Activated CD8-positive, alpha-beta T cell treated with anti-CD3 and anti-CD28 coated beads for 36 hours (primary cell): ENCODE data around the gene CD109. TPM values are rescaled to one million over a fixed set of nuclear protein-coding genes. Genes with fewer than 3 reads are reported as not detected.

ENCODE experiments used
- ATAC-seq: fragments of 200-7000 bp; cut with Tn5 transposase; one replicate; pipeline ENCODE4 v1.10.0; 2021; ENCODE audit warnings: mild to moderate bottlenecking, moderate library complexity
- CTCF ChIA-PET: fragments of 350-600 bp; sonication (Branson Sonifier 250); formaldehyde crosslinking; loops from one replicate; lab custom pipeline; 2021; ENCODE audit warnings: antibody characterized with exemption; lab: Charles Lee
- POLR2A ChIA-PET: fragments of 350-600 bp; sonication (Branson Sonifier 250); formaldehyde crosslinking; loops from one replicate; lab custom pipeline; 2021; ENCODE audit warnings: antibody characterized with exemption; lab: Charles Lee
- DNase-seq: peaks from one replicate; pipeline ENCODE4 v3.0.0-alpha.2; 2020
- H3K27ac Mint-ChIP-seq: one replicate; pipeline ENCODE4 v1.8.0; 2021; ENCODE audit warnings: mild to moderate bottlenecking, mixed read lengths
- H3K27me3 Mint-ChIP-seq: one replicate; pipeline ENCODE4 v1.8.0; 2021; ENCODE audit warnings: mixed read lengths
- H3K36me3 Mint-ChIP-seq: one replicate; pipeline ENCODE4 v1.8.0; 2021; ENCODE audit warnings: low read depth, mixed read lengths
- H3K4me1 Mint-ChIP-seq: one replicate; pipeline ENCODE4 v1.8.0; 2021; ENCODE audit warnings: low read depth, mixed read lengths
- H3K4me3 Mint-ChIP-seq: one replicate; pipeline ENCODE4 v1.8.0; 2021; ENCODE audit warnings: mild to moderate bottlenecking, moderate library complexity, mixed read lengths
- H3K9me3 Mint-ChIP-seq: one replicate; pipeline ENCODE4 v1.8.0; 2021; ENCODE audit warnings: mixed read lengths
- intact Hi-C: fragments of 100-400 bp; cut with micrococcal nuclease; formaldehyde crosslinking; loops from one replicate; pipeline ENCODE4 v1.10.0; 2022
- total RNA-seq, 2 experiments: library from RNA; stranded (reverse); gene quantifications; one replicate each; pipeline ENCODE4 v1.2.3, GENCODE V29; 2021
- TF ChIP-seq, protein P1 (sequence below): fragments of 200-600 bp; IDR thresholded peaks from one replicate; pipeline ENCODE4 v1.8.0; 2022; ENCODE audit warnings: antibody characterized with exemption, mild to moderate bottlenecking

Gene CD109
- total RNA-seq, 2 experiments from 2014 or later, result 9.5 to 10.6 TPM

DNA sequence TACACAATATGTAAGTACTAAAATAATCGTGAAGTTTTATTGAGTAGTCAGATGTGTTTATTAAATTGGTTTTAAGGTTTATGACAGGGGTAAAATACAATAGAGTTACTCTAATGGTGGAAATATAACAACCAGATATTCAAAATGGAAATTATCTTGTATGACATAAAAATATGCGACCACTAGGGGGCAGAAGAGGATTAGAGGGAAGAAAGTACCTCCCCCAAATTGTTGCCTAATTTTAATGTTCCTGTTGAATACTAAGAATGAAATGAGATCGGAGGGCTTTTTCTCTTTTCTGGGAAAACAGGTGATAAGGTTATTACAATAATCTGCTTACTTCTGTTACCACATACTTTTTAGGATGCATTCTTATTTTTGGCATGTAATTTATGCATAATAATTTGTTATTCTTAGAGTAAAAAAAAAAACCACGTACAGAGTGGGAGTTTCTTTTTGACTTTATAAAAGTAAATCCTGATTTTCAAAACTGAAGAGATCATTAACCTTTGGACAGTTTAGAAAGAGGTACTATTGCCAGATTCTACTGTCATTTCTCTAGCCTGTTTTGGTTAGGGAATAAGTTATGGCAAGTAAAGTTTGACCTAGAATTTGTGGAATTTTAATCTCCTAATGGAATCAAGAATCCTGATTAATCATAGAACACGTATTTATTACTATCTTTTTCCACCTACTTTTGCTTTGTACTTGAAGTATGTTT, 159.2 kb downstream of the CD109 start:
- Mint-ChIP-seq H3K36me3 (no peaks in the 10 kb centered on the region), H3K27me3 (no peaks in the 10 kb centered on the region), H3K4me1 (peaks cover 2% of the 10 kb centered on the region), H3K9me3 (no peaks in the 10 kb centered on the region), H3K27ac (no peak overlapping the region), H3K4me3 (no peak overlapping the region)
- CTCF ChIA-PET, result interaction anchor here (1.0 to 4.8 kb wide), 11 partner anchors 51 to 1353 kb away, joined by 3 to 32 read pairs (median 4); no protein-coding TSS in a partner anchor
- ATAC-seq (peak; percentile 34), DNase-seq (peak; percentile 4)
- POLR2A ChIA-PET, result no interaction called here
- intact Hi-C loops, result loop anchor here (5.0 kb wide), 3 partner anchors 117 to 1352 kb away; partner anchors contain the start of gene COL12A1
- TF ChIP-seq, protein P1, sequence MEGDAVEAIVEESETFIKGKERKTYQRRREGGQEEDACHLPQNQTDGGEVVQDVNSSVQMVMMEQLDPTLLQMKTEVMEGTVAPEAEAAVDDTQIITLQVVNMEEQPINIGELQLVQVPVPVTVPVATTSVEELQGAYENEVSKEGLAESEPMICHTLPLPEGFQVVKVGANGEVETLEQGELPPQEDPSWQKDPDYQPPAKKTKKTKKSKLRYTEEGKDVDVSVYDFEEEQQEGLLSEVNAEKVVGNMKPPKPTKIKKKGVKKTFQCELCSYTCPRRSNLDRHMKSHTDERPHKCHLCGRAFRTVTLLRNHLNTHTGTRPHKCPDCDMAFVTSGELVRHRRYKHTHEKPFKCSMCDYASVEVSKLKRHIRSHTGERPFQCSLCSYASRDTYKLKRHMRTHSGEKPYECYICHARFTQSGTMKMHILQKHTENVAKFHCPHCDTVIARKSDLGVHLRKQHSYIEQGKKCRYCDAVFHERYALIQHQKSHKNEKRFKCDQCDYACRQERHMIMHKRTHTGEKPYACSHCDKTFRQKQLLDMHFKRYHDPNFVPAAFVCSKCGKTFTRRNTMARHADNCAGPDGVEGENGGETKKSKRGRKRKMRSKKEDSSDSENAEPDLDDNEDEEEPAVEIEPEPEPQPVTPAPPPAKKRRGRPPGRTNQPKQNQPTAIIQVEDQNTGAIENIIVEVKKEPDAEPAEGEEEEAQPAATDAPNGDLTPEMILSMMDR, result peak; percentile 89

DNA sequence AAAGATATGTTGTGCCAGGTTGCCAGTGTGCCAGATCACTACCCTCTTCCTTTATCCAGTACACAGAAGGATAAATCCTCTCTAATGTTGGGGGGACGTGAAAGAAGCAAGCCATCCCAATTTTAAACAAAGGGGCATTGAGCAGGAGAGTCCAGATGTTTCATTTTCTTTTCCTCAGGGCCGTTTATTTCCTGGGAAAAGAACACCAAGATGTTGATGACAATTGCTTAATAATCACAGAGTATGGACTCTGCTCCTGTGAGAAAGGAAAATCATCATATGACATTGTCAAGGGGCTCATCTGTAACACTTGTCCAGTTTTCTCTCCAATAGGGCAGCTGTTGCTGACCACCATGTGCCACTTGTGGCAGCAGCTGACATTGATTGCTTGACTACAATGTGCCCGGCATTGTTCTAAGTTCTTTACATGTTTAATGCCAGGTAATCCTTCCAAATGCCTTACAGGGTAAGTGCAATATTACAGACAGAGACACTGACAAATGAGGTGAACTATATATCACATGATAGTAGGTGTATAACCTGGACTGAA, 161.4 kb downstream of the CD109 start:
- ChIA-PET POLR2A (no interaction called here), CTCF (interaction anchor here (1.5 to 4.8 kb wide), 3 partner anchors 234 to 1351 kb away, joined by 7 to 32 read pairs (median 7); no protein-coding TSS in a partner anchor)
- no peaks in the 10 kb centered on the region for H3K36me3 Mint-ChIP-seq
- no peak overlapping the region for H3K27ac Mint-ChIP-seq
- H3K4me1 Mint-ChIP-seq, result peaks cover 2% of the 10 kb centered on the region
- intact Hi-C loops, result loop anchor here (5.0 kb wide), 2 partner anchors 115 to 1350 kb away; partner anchors contain the start of gene COL12A1
- ATAC-seq, result no peak
- TF ChIP-seq, protein P1, result no peak
- H3K9me3 Mint-ChIP-seq, result no peaks in the 10 kb centered on the region
- H3K4me3 Mint-ChIP-seq, result no peak overlapping the region
- no peaks in the 10 kb centered on the region for H3K27me3 Mint-ChIP-seq
- no peak for DNase-seq

DNA sequence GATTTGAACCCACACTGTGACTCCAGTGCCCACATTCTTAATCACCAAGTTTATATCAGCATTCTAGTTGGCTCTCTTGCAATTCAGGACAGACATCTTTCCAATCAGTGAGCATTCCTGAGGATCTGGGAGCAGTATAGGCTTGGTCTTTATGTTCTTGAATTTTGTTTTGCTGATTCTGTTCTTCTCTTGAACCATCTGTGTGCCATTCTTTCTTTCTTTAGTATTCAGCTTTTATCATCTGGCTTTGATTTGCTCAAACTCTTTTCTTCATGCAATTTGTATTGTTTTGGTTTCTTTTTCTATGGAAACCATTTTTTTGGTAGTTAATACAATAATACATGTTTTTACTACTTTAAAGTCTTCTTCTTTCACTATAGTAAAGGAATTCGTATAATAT, 162.4 kb downstream of the CD109 start:
- peaks cover 2% of the 10 kb centered on the region for H3K4me1 Mint-ChIP-seq
- H3K36me3 Mint-ChIP-seq, result no peaks in the 10 kb centered on the region
- H3K9me3 Mint-ChIP-seq, result no peaks in the 10 kb centered on the region
- ChIA-PET CTCF (interaction anchor here (1.3 to 4.8 kb wide), 3 partner anchors 1346 to 1353 kb away, joined by 3 to 32 read pairs (median 7); no protein-coding TSS in a partner anchor), POLR2A (no interaction called here)
- DNase-seq (no peak), ATAC-seq (no peak)
- no peak overlapping the region for H3K27ac Mint-ChIP-seq
- TF ChIP-seq, protein P1, result no peak
- intact Hi-C loops, result loop anchor here (5.0 kb wide), 2 partner anchors 114 to 1349 kb away; partner anchors contain the start of gene COL12A1
- no peaks in the 10 kb centered on the region for H3K27me3 Mint-ChIP-seq
- H3K4me3 Mint-ChIP-seq, result no peak overlapping the region

DNA sequence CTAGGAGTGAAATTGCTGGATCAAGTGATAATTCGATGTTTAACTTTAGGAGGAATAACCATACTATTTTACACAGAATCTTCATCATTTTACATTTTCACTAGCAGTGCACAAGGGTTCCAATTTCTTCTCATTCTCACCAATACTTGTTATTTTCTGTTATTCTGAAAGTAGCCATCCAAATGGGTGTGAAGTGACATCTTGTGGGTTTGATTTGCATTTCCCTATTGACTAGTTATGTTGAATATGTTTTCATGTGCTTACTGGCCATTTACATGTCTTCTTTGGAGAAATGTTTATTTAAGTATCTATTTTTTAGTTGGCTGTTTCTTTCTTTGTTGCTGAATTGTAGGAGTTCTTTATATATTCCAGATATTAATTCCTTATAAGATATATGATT, 164.3 kb downstream of the CD109 start:
- H3K9me3 Mint-ChIP-seq, result no peaks in the 10 kb centered on the region
- ChIA-PET POLR2A (no interaction called here), CTCF (interaction anchor here (1.9 kb wide), 1 partner anchor 1348 kb away, joined by 6 read pairs; no protein-coding TSS in a partner anchor)
- TF ChIP-seq, protein P1, result no peak
- no peak overlapping the region for H3K27ac Mint-ChIP-seq
- intact Hi-C loops, result no loop called here
- no peaks in the 10 kb centered on the region for H3K36me3 Mint-ChIP-seq
- H3K4me1 Mint-ChIP-seq, result no peaks in the 10 kb centered on the region
- no peaks in the 10 kb centered on the region for H3K27me3 Mint-ChIP-seq
- H3K4me3 Mint-ChIP-seq, result no peak overlapping the region
- DNase-seq (no peak), ATAC-seq (no peak)

DNA sequence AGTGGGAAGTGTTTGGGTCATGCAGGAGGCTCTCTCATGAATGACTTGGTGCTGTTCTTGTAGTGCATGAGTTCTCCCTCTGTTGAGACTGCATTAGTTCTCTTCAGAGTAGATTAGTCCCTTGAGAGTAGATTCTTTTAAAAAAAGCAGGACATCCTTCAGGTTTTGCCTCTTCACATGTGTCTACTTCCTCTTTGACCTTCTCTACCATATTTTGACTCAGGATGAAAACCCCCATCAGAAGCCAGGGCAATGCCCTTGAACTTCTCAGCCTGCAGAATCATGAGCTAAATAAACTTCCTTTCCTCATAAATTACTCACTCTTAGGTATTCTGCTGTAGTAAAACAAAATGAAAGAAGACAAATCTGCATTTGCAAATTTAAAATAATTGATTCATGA, 170.3 kb downstream of the CD109 start:
- TF ChIP-seq, protein P1, result no peak
- H3K36me3 Mint-ChIP-seq, result no peaks in the 10 kb centered on the region
- ChIA-PET POLR2A (no interaction called here), CTCF (no interaction called here)
- no peak overlapping the region for H3K27ac Mint-ChIP-seq
- H3K9me3 Mint-ChIP-seq, result no peaks in the 10 kb centered on the region
- ATAC-seq (no peak), DNase-seq (no peak)
- intact Hi-C loops, result no loop called here
- no peaks in the 10 kb centered on the region for H3K27me3 Mint-ChIP-seq
- no peaks in the 10 kb centered on the region for H3K4me1 Mint-ChIP-seq
- H3K4me3 Mint-ChIP-seq, result no peak overlapping the region
